CD4-positive, alpha-beta memory T cell (primary cell): ENCODE results near the gene TATDN3. TPM values are rescaled to one million over a fixed set of nuclear protein-coding genes. Genes with fewer than 3 reads are reported as not detected.
A peak's percentile ranks its signal among the peaks of the same experiment; 100 is the strongest.
"Not testable (repeated sequence)": the region's sequence is repeated elsewhere in the genome, so short reads cannot be mapped to it uniquely, and the experiment has no call there.

ENCODE experiments used
- CTCF ChIA-PET: fragments of 350-600 bp; sonication (Branson Sonifier 250); formaldehyde crosslinking; loops from one replicate; lab custom pipeline; 2021; ENCODE audit warnings: inconsistent platforms; ENCODE audit not compliant: partially characterized antibody; lab: Charles Lee
- POLR2A ChIA-PET: fragments of 350-600 bp; sonication (Branson Sonifier 250); formaldehyde crosslinking; loops from one replicate; lab custom pipeline; 2021; ENCODE audit not compliant: partially characterized antibody; lab: Charles Lee
- DNase-seq, 5 donors: peaks; one replicate each; pipeline versions ENCODE4 v3.0.0 to v3.0.0-alpha.2; 2020 to 2022; ENCODE audit warnings: mixed read lengths in 1 of 5
- H3K27ac ChIP-seq: one replicate; pipeline ENCODE4 v1.7.0; 2013; ENCODE audit warnings: low read depth, low read length
- H3K27me3 ChIP-seq: 2 replicates; pipeline ENCODE4 v1.7.0; 2013; ENCODE audit warnings: mild to moderate bottlenecking, low read length, moderate library complexity; ENCODE audit not compliant: insufficient read depth
- H3K36me3 ChIP-seq: 2 replicates; pipeline ENCODE4 v1.7.0; 2013; ENCODE audit warnings: mild to moderate bottlenecking, low read length, moderate library complexity; ENCODE audit not compliant: insufficient read depth
- H3K4me1 ChIP-seq: 2 replicates; pipeline ENCODE4 v1.7.0; 2013; ENCODE audit warnings: mild to moderate bottlenecking, low read length, moderate library complexity; ENCODE audit not compliant: insufficient read depth
- H3K4me3 ChIP-seq, 2 donors: one replicate each; pipeline ENCODE4 v1.7.0; 2013; ENCODE audit warnings: low read length in 2 of 2, mild to moderate bottlenecking in 1 of 2
- H3K9me3 ChIP-seq, 2 donors: one replicate each; pipeline ENCODE4 v1.7.0; 2013; ENCODE audit warnings: low read length in 2 of 2, control low read depth in 1 of 2; ENCODE audit not compliant: control insufficient read depth in 1 of 2
- H3K27ac Mint-ChIP-seq, 7 donors: one replicate each; pipeline ENCODE4 v1.8.0; 2020 to 2021; ENCODE audit warnings: mixed read lengths in 7 of 7, mild to moderate bottlenecking in 6 of 7, inconsistent platforms in 3 of 7, moderate library complexity in 3 of 7
- H3K27me3 Mint-ChIP-seq, 2 donors: one replicate each; pipeline ENCODE4 v1.8.0; 2020 to 2021; ENCODE audit warnings: mixed read lengths in 2 of 2
- H3K36me3 Mint-ChIP-seq, 2 donors: one replicate each; pipeline ENCODE4 v1.8.0; 2020 to 2021; ENCODE audit warnings: mixed read lengths in 2 of 2, inconsistent platforms in 1 of 2, mild to moderate bottlenecking in 1 of 2
- H3K4me1 Mint-ChIP-seq, 4 donors: one replicate each; pipeline ENCODE4 v1.8.0; 2020 to 2021; ENCODE audit warnings: mixed read lengths in 4 of 4, mild to moderate bottlenecking in 1 of 4
- H3K4me3 Mint-ChIP-seq, 8 donors: one replicate each; pipeline ENCODE4 v1.8.0; 2020 to 2021; ENCODE audit warnings: mixed read lengths in 8 of 8, mild to moderate bottlenecking in 7 of 8, moderate library complexity in 6 of 8, inconsistent platforms in 3 of 8
- H3K9me3 Mint-ChIP-seq, 8 donors: one replicate each; pipeline ENCODE4 v1.8.0; 2020 to 2021; ENCODE audit warnings: mixed read lengths in 8 of 8, mild to moderate bottlenecking in 5 of 8, inconsistent platforms in 3 of 8, moderate library complexity in 1 of 8
- intact Hi-C: fragments of 100-400 bp; cut with micrococcal nuclease; formaldehyde crosslinking; loops from one replicate; pipeline ENCODE4 v1.15.1; 2023
- polyA plus RNA-seq, 2 donors: library from polyadenylated mRNA; unstranded; fragments of 300-500 nt; fragmentation: Illumina TruSeq; gene quantifications; one replicate each; pipeline ENCODE4 v1.2.3, GENCODE V29; 2021
- total RNA-seq, 2 experiments: library from RNA; stranded (reverse); gene quantifications; one replicate each; pipeline ENCODE4 v1.2.3, GENCODE V29; 2021

The TATDN3 gene
- total and polyA plus RNA-seq, 4 experiments from 2014 or later, result 13.8 to 18.9 (median 17.8) TPM

- H3K27ac Mint-ChIP-seq, H3K36me3 Mint-ChIP-seq, H3K36me3 ChIP-seq, H3K4me3 ChIP-seq, H3K4me1 ChIP-seq, H3K27ac ChIP-seq, DNase-seq, POLR2A ChIA-PET, intact Hi-C loops, H3K4me1 Mint-ChIP-seq, CTCF ChIA-PET, H3K4me3 Mint-ChIP-seq, H3K27me3 Mint-ChIP-seq, H3K9me3 Mint-ChIP-seq, H3K9me3 ChIP-seq, H3K27me3 ChIP-seq: not testable (repeated sequence)
These were observed 52.8 kb downstream of the TATDN3 start for GRCh38 chr1:212844521-212844920.

- Mint-ChIP-seq H3K9me3 (peaks cover 0 to 11% (median 0%) of the 10 kb centered on the region in 8 donors), H3K36me3 (no peaks in the 10 kb centered on the region), H3K4me1 (no peaks in the 10 kb centered on the region), H3K27ac (peak within 1 kb of the TSS in 1 of 7 donors; percentile 79), H3K4me3 (no peak within 1 kb of the TSS), H3K27me3 (no peaks in the 10 kb centered on the region)
- Histone ChIP-seq H3K4me3 (no peak within 1 kb of the TSS), H3K4me1 (no peaks in the 10 kb centered on the region), H3K27me3 (no peaks in the 10 kb centered on the region), H3K36me3 (no peaks in the 10 kb centered on the region), H3K9me3 (no peaks in the 10 kb centered on the region), H3K27ac (no peak within 1 kb of the TSS)
- ChIA-PET POLR2A (no interaction called here), CTCF (interaction anchor here (0.9 kb wide), 1 partner anchor 28 kb away, joined by 3 read pairs; no protein-coding TSS in a partner anchor)
- intact Hi-C loops, result no loop called here
- DNase-seq, result no peak
These were observed 55.9 kb downstream of the TATDN3 start, which contains the start of gene SPATA45 for GRCh38 chr1:212847549-212847948. SPATA45 (minus strand) TSS chr1:212847649; CDS start chr1:212836149, 11,500 bp downstream.

GRCh38 chr1:212852105-212852688, 60.5 kb downstream of the TATDN3 start:
- H3K27me3 ChIP-seq, result no peaks in the 10 kb centered on the region
- H3K4me1 ChIP-seq, result peaks cover 7% of the 10 kb centered on the region
- no peak for DNase-seq
- peaks cover 0 to 11% (median 0%) of the 10 kb centered on the region in 8 donors for H3K9me3 Mint-ChIP-seq
- ChIA-PET CTCF (no interaction called here), POLR2A (no interaction called here)
- no peak overlapping the region for H3K27ac Mint-ChIP-seq
- H3K36me3 ChIP-seq, result no peaks in the 10 kb centered on the region
- H3K4me1 Mint-ChIP-seq, result peaks cover 0 to 11% (median 6%) of the 10 kb centered on the region in 4 donors
- no peak overlapping the region for H3K27ac ChIP-seq
- no peaks in the 10 kb centered on the region for H3K9me3 ChIP-seq
- intact Hi-C loops, result no loop called here
- peaks cover 0 to 7% of the 10 kb centered on the region in 2 donors for H3K36me3 Mint-ChIP-seq
- no peaks in the 10 kb centered on the region for H3K27me3 Mint-ChIP-seq
- H3K4me3 Mint-ChIP-seq, result no peak overlapping the region
- no peak overlapping the region for H3K4me3 ChIP-seq

- Mint-ChIP-seq H3K4me3 (no peak overlapping the region), H3K4me1 (peaks cover 5 to 17% (median 11%) of the 10 kb centered on the region in 4 donors), H3K27me3 (no peaks in the 10 kb centered on the region), H3K27ac (no peak overlapping the region), H3K36me3 (peaks cover 6 to 7% of the 10 kb centered on the region in 2 donors), H3K9me3 (peaks cover 0 to 5% (median 0%) of the 10 kb centered on the region in 8 donors)
- H3K36me3 ChIP-seq, result no peaks in the 10 kb centered on the region
- ChIA-PET CTCF (interaction anchor here (1.5 kb wide), 1 partner anchor 10 kb away, joined by 5 read pairs; no protein-coding TSS in a partner anchor), POLR2A (no interaction called here)
- H3K27me3 ChIP-seq, result no peaks in the 10 kb centered on the region
- H3K27ac ChIP-seq, result no peak overlapping the region
- peaks cover 9% of the 10 kb centered on the region for H3K4me1 ChIP-seq
- no peak overlapping the region for H3K4me3 ChIP-seq
- intact Hi-C loops, result no loop called here
- no peak for DNase-seq
- no peaks in the 10 kb centered on the region for H3K9me3 ChIP-seq
These were observed 62.0 kb downstream of the TATDN3 start for GRCh38 chr1:212853658-212854057.

- ChIA-PET CTCF (interaction anchor here (0.6 kb wide), 1 partner anchor 72 kb away, joined by 4 read pairs; no protein-coding TSS in a partner anchor), POLR2A (interaction anchor here (0.6 to 2.2 kb wide), 2 partner anchors 64 to 124 kb away, joined by 3 to 28 read pairs; partner anchors contain the start of genes NSL1 and TATDN3)
- H3K4me1 ChIP-seq, result peaks cover 31% of the 10 kb centered on the region
- H3K36me3 ChIP-seq, result no peaks in the 10 kb centered on the region
- DNase-seq, result no peak
- H3K4me3 ChIP-seq, result no peak overlapping the region
- intact Hi-C loops, result loop anchor here (5.0 kb wide), 1 partner anchor 1279 kb away; the partner anchor contains the start of gene SLC30A1
- H3K27ac Mint-ChIP-seq, result peak overlapping the region in 3 of 7 donors; percentile 23 to 81 (median 63)
- peaks cover 0 to 4% (median 0%) of the 10 kb centered on the region in 8 donors for H3K9me3 Mint-ChIP-seq
- H3K36me3 Mint-ChIP-seq, result peaks cover 7 to 8% of the 10 kb centered on the region in 2 donors
- H3K27me3 ChIP-seq, result no peaks in the 10 kb centered on the region
- no peaks in the 10 kb centered on the region for H3K9me3 ChIP-seq
- peak overlapping the region in 7 of 8 donors; percentile 48 to 98 (median 58) for H3K4me3 Mint-ChIP-seq
- no peak overlapping the region for H3K27ac ChIP-seq
- H3K4me1 Mint-ChIP-seq, result peaks cover 8 to 18% (median 16%) of the 10 kb centered on the region in 4 donors
- no peaks in the 10 kb centered on the region for H3K27me3 Mint-ChIP-seq
These were observed 65.1 kb downstream of the TATDN3 start for GRCh38 chr1:212856755-212857154.

- Histone ChIP-seq H3K36me3 (no peaks in the 10 kb centered on the region), H3K27me3 (no peaks in the 10 kb centered on the region), H3K9me3 (no peaks in the 10 kb centered on the region), H3K4me1 (peaks cover 44% of the 10 kb centered on the region), H3K4me3 (peak within 1 kb of the TSS; percentile 58 to 75), H3K27ac (peak within 1 kb of the TSS; percentile 71)
- Mint-ChIP-seq H3K9me3 (no peaks in the 10 kb centered on the region), H3K4me3 (peak within 1 kb of the TSS in 7 of 8 donors; percentile 58 to 98 (median 95)), H3K27ac (peak within 1 kb of the TSS; percentile 91 to 97 (median 93)), H3K36me3 (peaks cover 9 to 10% of the 10 kb centered on the region in 2 donors), H3K4me1 (peaks cover 11 to 20% (median 18%) of the 10 kb centered on the region in 4 donors), H3K27me3 (no peaks in the 10 kb centered on the region)
- POLR2A ChIA-PET, result interaction anchor here (0.5 to 2.2 kb wide), 8 partner anchors 23 to 822 kb away, joined by 3 to 28 read pairs (median 3); partner anchors contain the start of genes DTL, INTS7, NSL1 and TATDN3
- CTCF ChIA-PET, result interaction anchor here (1.2 to 1.4 kb wide), 3 partner anchors 64 to 137 kb away, joined by 3 read pairs; no protein-coding TSS in a partner anchor
- intact Hi-C loops, result loop anchor here (1.0 to 5.0 kb wide), 3 partner anchors 67 to 1281 kb away; partner anchors contain the start of genes ANGEL2, NSL1, SLC30A1 and TATDN3
- DNase-seq, result peak; percentile 89 to 94 (median 90)
These were observed 66.3 kb downstream of the TATDN3 start, which contains the start of gene FLVCR1 for GRCh38 chr1:212857992-212858460. FLVCR1 (plus strand) TSS chr1:212858275; CDS start chr1:212858453, 178 bp downstream.
